Prostate gland (tissue), 2 donors: Measurements from ENCODE around the gene MAGI2. TPM values are rescaled to one million over a fixed set of nuclear protein-coding genes. Genes with fewer than 3 reads are reported as not detected.

Experiments used
- DNase-seq: peaks from one replicate; pipeline ENCODE4 v3.0.0-alpha.2; 2019; ENCODE audit warnings: low spot score
- H3K27ac ChIP-seq, 2 donors: fragments of 200-600 bp; sonication (generic); 2 replicates each; pipeline ENCODE4 v1.5.1; 2017 to 2019
- H3K27me3 ChIP-seq: fragments of 200-600 bp; sonication (generic); replicated peaks from 2 replicates; pipeline ENCODE4 v1.5.1; 2019; ENCODE audit not compliant: insufficient read depth
- H3K36me3 ChIP-seq, 2 donors: fragments of 200-600 bp; sonication (generic); 1 replicate in 1 of 2; 2 replicates in 1 of 2; pipeline versions ENCODE4 v1.5.1 to v1.8.1; 2017 to 2019
- H3K4me1 ChIP-seq: fragments of 200-600 bp; sonication (generic); replicated peaks from 2 replicates; pipeline ENCODE4 v1.5.1; 2019
- H3K4me3 ChIP-seq, 2 donors: fragments of 200-600 bp; sonication (generic); 2 replicates each; pipeline ENCODE4 v1.5.1; 2017 to 2019
- H3K9me3 ChIP-seq: fragments of 200-600 bp; sonication (generic); 2 replicates; pipeline ENCODE4 v1.5.1; 2017
- POLR2A ChIP-seq: fragments of 450-650 bp; IDR thresholded peaks from one replicate; pipeline ENCODE4 v1.6.1; 2016; ENCODE audit warnings: antibody characterized with exemption, mild to moderate bottlenecking
- POLR2AphosphoS5 ChIP-seq: sonication (generic); formaldehyde crosslinking; IDR thresholded peaks from one replicate; pipeline ENCODE4 v1.6.1; 2017; ENCODE audit warnings: antibody characterized with exemption
- WGBS: methylation state at CpG from one replicate; pipeline ENCODE4 v1.1.5; 2018; 5-methylcytosine and 5-hydroxymethylcytosine counted together
- intact Hi-C: fragments of 100-400 bp; cut with DNase I; formaldehyde crosslinking; loops from one replicate; pipeline ENCODE4 v1.14.2; 2022
- total RNA-seq, 2 donors: library from RNA; depleted of rRNA; stranded (reverse); fragments of >200 nt; gene quantifications; one replicate each; pipeline ENCODE4 v1.1.0, GENCODE V29; 2016
- TF ChIP-seq, protein P1 (sequence below), 4 experiments: fragments of 200-600 bp in 2 of 4; fragments of 450-650 bp in 2 of 4; sonication (generic) in 2 of 4; IDR thresholded peaks; 1 replicate in 3 of 4; 2 replicates in 1 of 4; pipeline ENCODE4 v1.5.1; 2016 to 2019; ENCODE audit warnings: antibody characterized with exemption in 4 of 4, mild to moderate bottlenecking in 2 of 4, moderate library complexity in 2 of 4

MAGI2 gene
- total RNA-seq, 2 donors from 2014 or later = 27.1 to 31.3 TPM

GRCh38 chr7:78417180-78417853 is 1036.2 kb downstream of the MAGI2 start:
- H3K36me3 ChIP-seq = no peaks in the 10 kb centered on the region
- 81% methylated on average over 4 of the region's 4 CpGs for WGBS

DNA sequence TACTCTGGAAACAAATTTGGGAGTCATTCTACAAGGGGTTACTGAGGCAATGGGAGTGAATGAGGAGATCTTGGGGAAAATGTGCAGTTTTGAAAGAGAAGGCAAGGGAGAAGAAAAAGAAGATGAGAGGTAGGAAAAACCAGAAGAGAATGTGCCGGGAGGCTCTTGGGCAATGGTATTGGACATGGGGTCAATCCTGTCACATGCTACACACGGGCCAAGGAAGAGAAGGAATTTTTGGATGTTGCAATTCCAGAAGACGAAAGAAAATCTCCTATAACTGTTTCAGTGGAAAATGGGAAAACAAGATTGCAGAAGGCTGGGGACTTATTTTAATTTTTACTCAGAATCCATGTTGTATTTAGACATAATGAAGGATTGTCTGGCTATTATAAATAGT is 1039.9 kb downstream of the MAGI2 start:
- no peaks in the 10 kb centered on the region for H3K27me3 ChIP-seq
- intact Hi-C loops = no loop called here
- 92% methylated on average over 3 of the region's 3 CpGs for WGBS
- no peaks in the 10 kb centered on the region for H3K4me1 ChIP-seq
- no peaks in the 10 kb centered on the region for H3K9me3 ChIP-seq
- DNase-seq = no peak
- TF ChIP-seq, protein P1, sequence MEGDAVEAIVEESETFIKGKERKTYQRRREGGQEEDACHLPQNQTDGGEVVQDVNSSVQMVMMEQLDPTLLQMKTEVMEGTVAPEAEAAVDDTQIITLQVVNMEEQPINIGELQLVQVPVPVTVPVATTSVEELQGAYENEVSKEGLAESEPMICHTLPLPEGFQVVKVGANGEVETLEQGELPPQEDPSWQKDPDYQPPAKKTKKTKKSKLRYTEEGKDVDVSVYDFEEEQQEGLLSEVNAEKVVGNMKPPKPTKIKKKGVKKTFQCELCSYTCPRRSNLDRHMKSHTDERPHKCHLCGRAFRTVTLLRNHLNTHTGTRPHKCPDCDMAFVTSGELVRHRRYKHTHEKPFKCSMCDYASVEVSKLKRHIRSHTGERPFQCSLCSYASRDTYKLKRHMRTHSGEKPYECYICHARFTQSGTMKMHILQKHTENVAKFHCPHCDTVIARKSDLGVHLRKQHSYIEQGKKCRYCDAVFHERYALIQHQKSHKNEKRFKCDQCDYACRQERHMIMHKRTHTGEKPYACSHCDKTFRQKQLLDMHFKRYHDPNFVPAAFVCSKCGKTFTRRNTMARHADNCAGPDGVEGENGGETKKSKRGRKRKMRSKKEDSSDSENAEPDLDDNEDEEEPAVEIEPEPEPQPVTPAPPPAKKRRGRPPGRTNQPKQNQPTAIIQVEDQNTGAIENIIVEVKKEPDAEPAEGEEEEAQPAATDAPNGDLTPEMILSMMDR (IDR thresholded peaks at IDR 0.05) = no peak
- TF ChIP-seq POLR2AphosphoS5 = no peak
- H3K27ac ChIP-seq = no peak overlapping the region
- H3K36me3 ChIP-seq = no peaks in the 10 kb centered on the region
- no peak overlapping the region for H3K4me3 ChIP-seq

More at GRCh38 chr7:78417180-78417853, 1036.2 kb downstream of the MAGI2 start:
- no peak overlapping the region for H3K27ac ChIP-seq
- DNase-seq = no peak
- H3K4me3 ChIP-seq = no peak overlapping the region
- H3K27me3 ChIP-seq = no peaks in the 10 kb centered on the region
- intact Hi-C loops = no loop called here
- H3K9me3 ChIP-seq = no peaks in the 10 kb centered on the region
- H3K4me1 ChIP-seq = no peaks in the 10 kb centered on the region
- TF ChIP-seq POLR2AphosphoS5 = no peak
- TF ChIP-seq, protein P1 (IDR thresholded peaks at IDR 0.05) = no peak

- TF ChIP-seq POLR2A (no peak), POLR2AphosphoS5 (no peak)
- TF ChIP-seq, protein P1 (IDR thresholded peaks at IDR 0.05) = no peak
- DNase-seq = no peak
- WGBS = 66% methylated on average over 3 of the region's 3 CpGs
- H3K27me3 ChIP-seq = no peaks in the 10 kb centered on the region
- H3K4me3 ChIP-seq = no peak overlapping the region
- H3K4me1 ChIP-seq = no peaks in the 10 kb centered on the region
- no peaks in the 10 kb centered on the region for H3K9me3 ChIP-seq
- intact Hi-C loops = no loop called here
- H3K27ac ChIP-seq = no peak overlapping the region
- no peaks in the 10 kb centered on the region for H3K36me3 ChIP-seq
Observed at GRCh38 chr7:78412216-78412858, 1041.1 kb downstream of the MAGI2 start.

DNA sequence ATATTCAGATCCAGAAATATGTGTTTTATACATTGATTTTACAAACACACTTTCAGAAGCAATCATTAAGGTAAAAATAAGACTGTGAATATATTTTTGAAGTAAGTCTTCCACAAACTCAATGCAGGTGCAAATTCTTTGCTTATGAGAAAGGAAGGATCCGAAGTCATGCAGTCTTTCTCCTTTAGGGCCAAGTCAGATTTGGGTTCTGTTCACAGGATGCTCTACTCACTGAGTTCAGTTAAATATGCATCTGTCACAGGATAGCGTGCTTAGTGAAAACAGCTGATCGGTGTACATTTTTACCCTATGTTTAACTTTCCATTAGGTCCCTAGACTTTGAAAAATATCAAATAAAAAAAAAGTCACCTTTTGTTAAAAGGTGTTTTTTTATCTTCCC is 1046.4 kb downstream of the MAGI2 start:
- Histone ChIP-seq H3K27ac (no peak overlapping the region), H3K36me3 (no peaks in the 10 kb centered on the region), H3K27me3 (no peaks in the 10 kb centered on the region), H3K4me1 (no peaks in the 10 kb centered on the region), H3K9me3 (no peaks in the 10 kb centered on the region), H3K4me3 (no peak overlapping the region)
- no peak for TF ChIP-seq POLR2A
- TF ChIP-seq, protein P1 (IDR thresholded peaks at IDR 0.05) = no peak
- TF ChIP-seq POLR2AphosphoS5 = no peak
- 93% methylated on average over 3 of the region's 3 CpGs for WGBS
- intact Hi-C loops = no loop called here
- DNase-seq = no peak

GRCh38 chr7:78406531-78406930 is 1046.9 kb downstream of the MAGI2 start:
- Histone ChIP-seq H3K27me3 (no peaks in the 10 kb centered on the region), H3K36me3 (no peaks in the 10 kb centered on the region), H3K9me3 (no peaks in the 10 kb centered on the region), H3K27ac (no peak overlapping the region), H3K4me1 (no peaks in the 10 kb centered on the region), H3K4me3 (no peak overlapping the region)
- no peak for TF ChIP-seq POLR2AphosphoS5
- TF ChIP-seq, protein P1 (IDR thresholded peaks at IDR 0.05) = no peak
- no peak for TF ChIP-seq POLR2A
- intact Hi-C loops = no loop called here
- no peak for DNase-seq
